ENCODE results near the gene SIGLEC1. TPM values are rescaled to one million over a fixed set of nuclear protein-coding genes. Genes with fewer than 3 reads are reported as not detected.

Gene SIGLEC1
- total RNA-seq, 1 experiment from 2014 or later: not detected

- Histone ChIP-seq H3K9me2 (replicated peaks; ENCODE audit: insufficient read depth, low read length) (no peaks in the 10 kb centered on the region), H3K4me1 (ENCODE audit: low read length) (no peaks in the 10 kb centered on the region), H3K9me3 (ENCODE audit: low read length) (no peaks in the 10 kb centered on the region), H3K4me3 (ENCODE audit: low read length) (no peak overlapping the region), H3K27ac (ENCODE audit: low read length) (no peak overlapping the region), H3K27me3 (ENCODE audit: low read length) (no peaks in the 10 kb centered on the region), H2AFZ (ENCODE audit: low read length) (no peak overlapping the region), H4K20me1 (ENCODE audit: insufficient read depth, low read depth, low read length) (no peaks in the 10 kb centered on the region), H3K36me3 (ENCODE audit: insufficient read depth, low read length) (no peaks in the 10 kb centered on the region), H3K9ac (ENCODE audit: low read length) (no peak overlapping the region), H3K4me2 (ENCODE audit: low read depth, low read length, poor library complexity, severe bottlenecking) (no peak overlapping the region), H3K79me2 (ENCODE audit: low read length) (no peaks in the 10 kb centered on the region)
- DNase-seq: peak; percentile 58
Observed at GRCh38 chr20:3687655-3688054, 24.7 kb downstream of the SIGLEC1 start.

- Histone ChIP-seq H3K9me2 (replicated peaks; ENCODE audit: insufficient read depth, low read length) (no peaks in the 10 kb centered on the region), H3K27me3 (ENCODE audit: low read length) (no peaks in the 10 kb centered on the region), H3K9me3 (ENCODE audit: low read length) (no peaks in the 10 kb centered on the region), H3K79me2 (ENCODE audit: low read length) (no peaks in the 10 kb centered on the region), H3K9ac (ENCODE audit: low read length) (no peak overlapping the region), H3K4me1 (ENCODE audit: low read length) (no peaks in the 10 kb centered on the region), H3K36me3 (ENCODE audit: insufficient read depth, low read length) (no peaks in the 10 kb centered on the region), H2AFZ (ENCODE audit: low read length) (no peak overlapping the region), H3K27ac (ENCODE audit: low read length) (no peak overlapping the region), H3K4me3 (ENCODE audit: low read length) (no peak overlapping the region), H4K20me1 (ENCODE audit: insufficient read depth, low read depth, low read length) (no peaks in the 10 kb centered on the region), H3K4me2 (ENCODE audit: low read depth, low read length, poor library complexity, severe bottlenecking) (no peak overlapping the region)
- DNase-seq: no peak
Observed at GRCh38 chr20:3686867-3687321, 25.5 kb downstream of the SIGLEC1 start.

GRCh38 chr20:3686421-3686820 lies 26.0 kb downstream of the SIGLEC1 start:
- no peak overlapping the region for H3K27ac ChIP-seq (ENCODE audit: low read length)
- H4K20me1 ChIP-seq (ENCODE audit: insufficient read depth, low read depth, low read length): no peaks in the 10 kb centered on the region
- H3K36me3 ChIP-seq (ENCODE audit: insufficient read depth, low read length): no peaks in the 10 kb centered on the region
- no peak overlapping the region for H2AFZ ChIP-seq (ENCODE audit: low read length)
- DNase-seq: no peak
- H3K4me3 ChIP-seq (ENCODE audit: low read length): no peak overlapping the region
- no peaks in the 10 kb centered on the region for H3K4me1 ChIP-seq (ENCODE audit: low read length)
- no peaks in the 10 kb centered on the region for H3K79me2 ChIP-seq (ENCODE audit: low read length)
- no peaks in the 10 kb centered on the region for H3K9me2 ChIP-seq (replicated peaks; ENCODE audit: insufficient read depth, low read length)
- H3K9ac ChIP-seq (ENCODE audit: low read length): no peak overlapping the region
- H3K9me3 ChIP-seq (ENCODE audit: low read length): no peaks in the 10 kb centered on the region
- no peaks in the 10 kb centered on the region for H3K27me3 ChIP-seq (ENCODE audit: low read length)
- H3K4me2 ChIP-seq (ENCODE audit: low read depth, low read length, poor library complexity, severe bottlenecking): no peak overlapping the region

GRCh38 chr20:3685341-3685740 lies 27.1 kb downstream of the SIGLEC1 start:
- Histone ChIP-seq H3K27me3 (ENCODE audit: low read length) (no peaks in the 10 kb centered on the region), H4K20me1 (ENCODE audit: insufficient read depth, low read depth, low read length) (no peaks in the 10 kb centered on the region), H3K9ac (ENCODE audit: low read length) (no peak overlapping the region), H3K27ac (ENCODE audit: low read length) (no peak overlapping the region), H3K4me1 (ENCODE audit: low read length) (no peaks in the 10 kb centered on the region), H3K4me2 (ENCODE audit: low read depth, low read length, poor library complexity, severe bottlenecking) (no peak overlapping the region), H3K4me3 (ENCODE audit: low read length) (no peak overlapping the region), H3K79me2 (ENCODE audit: low read length) (no peaks in the 10 kb centered on the region), H3K36me3 (ENCODE audit: insufficient read depth, low read length) (no peaks in the 10 kb centered on the region), H3K9me3 (ENCODE audit: low read length) (no peaks in the 10 kb centered on the region), H3K9me2 (replicated peaks; ENCODE audit: insufficient read depth, low read length) (no peaks in the 10 kb centered on the region), H2AFZ (ENCODE audit: low read length) (no peak overlapping the region)
- no peak for DNase-seq

GRCh38 chr20:3681931-3682781 lies 30.2 kb downstream of the SIGLEC1 start, which contains the start of gene ADAM33:
TSS of gene ADAM33 (minus strand) at chr20:3682010. CDS start at chr20:3682004, 6 bp downstream.
- Histone ChIP-seq H3K4me3 (ENCODE audit: low read length) (no peak within 1 kb of the TSS), H3K9ac (ENCODE audit: low read length) (no peak within 1 kb of the TSS), H4K20me1 (ENCODE audit: insufficient read depth, low read depth, low read length) (no peaks in the 10 kb centered on the region), H3K9me2 (replicated peaks; ENCODE audit: insufficient read depth, low read length) (no peaks in the 10 kb centered on the region), H2AFZ (ENCODE audit: low read length) (no peak within 1 kb of the TSS), H3K79me2 (ENCODE audit: low read length) (no peaks in the 10 kb centered on the region), H3K36me3 (ENCODE audit: insufficient read depth, low read length) (no peaks in the 10 kb centered on the region), H3K4me1 (ENCODE audit: low read length) (no peaks in the 10 kb centered on the region), H3K9me3 (ENCODE audit: low read length) (no peaks in the 10 kb centered on the region), H3K27ac (ENCODE audit: low read length) (no peak within 1 kb of the TSS), H3K4me2 (ENCODE audit: low read depth, low read length, poor library complexity, severe bottlenecking) (no peak within 1 kb of the TSS), H3K27me3 (ENCODE audit: low read length) (no peaks in the 10 kb centered on the region)
- DNase-seq: no peak

- Histone ChIP-seq H3K27me3 (ENCODE audit: low read length) (no peaks in the 10 kb centered on the region), H2AFZ (ENCODE audit: low read length) (no peak overlapping the region), H3K9me2 (replicated peaks; ENCODE audit: insufficient read depth, low read length) (no peaks in the 10 kb centered on the region), H4K20me1 (ENCODE audit: insufficient read depth, low read depth, low read length) (no peaks in the 10 kb centered on the region), H3K4me1 (ENCODE audit: low read length) (no peaks in the 10 kb centered on the region), H3K4me3 (ENCODE audit: low read length) (no peak overlapping the region), H3K79me2 (ENCODE audit: low read length) (no peaks in the 10 kb centered on the region), H3K9ac (ENCODE audit: low read length) (no peak overlapping the region), H3K9me3 (ENCODE audit: low read length) (no peaks in the 10 kb centered on the region), H3K36me3 (ENCODE audit: insufficient read depth, low read length) (no peaks in the 10 kb centered on the region), H3K27ac (ENCODE audit: low read length) (no peak overlapping the region), H3K4me2 (ENCODE audit: low read depth, low read length, poor library complexity, severe bottlenecking) (no peak overlapping the region)
- no peak for DNase-seq
Observed at GRCh38 chr20:3681352-3681930, 31.0 kb downstream of the SIGLEC1 start.

- Histone ChIP-seq H4K20me1 (ENCODE audit: insufficient read depth, low read depth, low read length) (no peaks in the 10 kb centered on the region), H3K27me3 (ENCODE audit: low read length) (no peaks in the 10 kb centered on the region), H2AFZ (ENCODE audit: low read length) (no peak overlapping the region), H3K36me3 (ENCODE audit: insufficient read depth, low read length) (no peaks in the 10 kb centered on the region), H3K79me2 (ENCODE audit: low read length) (no peaks in the 10 kb centered on the region), H3K4me2 (ENCODE audit: low read depth, low read length, poor library complexity, severe bottlenecking) (no peak overlapping the region), H3K27ac (ENCODE audit: low read length) (no peak overlapping the region), H3K9me2 (replicated peaks; ENCODE audit: insufficient read depth, low read length) (no peaks in the 10 kb centered on the region), H3K4me1 (ENCODE audit: low read length) (no peaks in the 10 kb centered on the region), H3K9me3 (ENCODE audit: low read length) (no peaks in the 10 kb centered on the region), H3K4me3 (ENCODE audit: low read length) (no peak overlapping the region), H3K9ac (ENCODE audit: low read length) (no peak overlapping the region)
- DNase-seq: no peak
Observed at GRCh38 chr20:3680701-3681351, 31.6 kb downstream of the SIGLEC1 start.

All from Karpas-422 (cell line).